ENCODE measurements around the gene PTF1A. TPM values are rescaled to one million over a fixed set of nuclear protein-coding genes. Genes with fewer than 3 reads are reported as not detected.

PTF1A gene
- total and polyA plus RNA-seq, 4 donors, result not detected

- Histone ChIP-seq H3K4me1 (ENCODE audit: control insufficient read depth in 4 of 4, insufficient read depth in 4 of 4, low read length in 3 of 4) (peaks cover 0 to 13% (median 9%) of the 10 kb centered on the region in 4 donors), H3K27me3 (ENCODE audit: control insufficient read depth in 4 of 4, insufficient read depth in 4 of 4, low read length in 3 of 4) (peaks cover 0 to 29% (median 9%) of the 10 kb centered on the region in 4 donors), H3K9me3 (ENCODE audit: control insufficient read depth in 4 of 4, low read length in 3 of 4) (no peaks in the 10 kb centered on the region), H3K27ac (ENCODE audit: low read depth in 1 of 2, low read length in 2 of 2) (no peak overlapping the region), H3K4me3 (ENCODE audit: low read depth in 1 of 3, low read length in 3 of 3) (peak overlapping the region in 1 of 3 donors; percentile 23), H3K36me3 (ENCODE audit: control insufficient read depth in 4 of 4, insufficient read depth in 3 of 4, low read depth in 1 of 4, low read length in 3 of 4) (no peaks in the 10 kb centered on the region), H3K9ac (ENCODE audit: low read depth in 1 of 2, low read length in 2 of 2) (no peak overlapping the region)
- WGBS, result 3% methylated on average over 82 of the region's 82 CpGs
- DNase-seq (ENCODE audit: low spot score), result no peak
- TF ChIP-seq EGR1 (IDR thresholded peaks at IDR 0.05; ENCODE audit: low read depth in 2 of 2) (no peak), GABPA (IDR thresholded peaks at IDR 0.05 in 1 of 2, conservative IDR thresholded peaks at IDR 0.05 in 1 of 2) (no peak), NR2F2 (IDR thresholded peaks at IDR 0.05) (no peak), ZBTB33 (IDR thresholded peaks at IDR 0.05) (no peak), RAD21 (IDR thresholded peaks at IDR 0.05) (no peak)
Observed at GRCh38 chr10:23173214-23174073, 18.7 kb upstream of the PTF1A start.

- Histone ChIP-seq H3K4me1 (ENCODE audit: control insufficient read depth in 4 of 4, insufficient read depth in 4 of 4, low read length in 3 of 4) (peaks cover 0 to 13% (median 9%) of the 10 kb centered on the region in 4 donors), H3K4me3 (ENCODE audit: low read depth in 1 of 3, low read length in 3 of 3) (no peak overlapping the region), H3K27me3 (ENCODE audit: control insufficient read depth in 4 of 4, insufficient read depth in 4 of 4, low read length in 3 of 4) (peaks cover 0 to 29% (median 9%) of the 10 kb centered on the region in 4 donors), H3K36me3 (ENCODE audit: control insufficient read depth in 4 of 4, insufficient read depth in 3 of 4, low read depth in 1 of 4, low read length in 3 of 4) (no peaks in the 10 kb centered on the region), H3K9ac (ENCODE audit: low read depth in 1 of 2, low read length in 2 of 2) (no peak overlapping the region), H3K27ac (ENCODE audit: low read depth in 1 of 2, low read length in 2 of 2) (no peak overlapping the region), H3K9me3 (ENCODE audit: control insufficient read depth in 4 of 4, low read length in 3 of 4) (no peaks in the 10 kb centered on the region)
- 5% methylated on average over 88 of the region's 88 CpGs for WGBS
- no peak for DNase-seq (ENCODE audit: low spot score)
- TF ChIP-seq RAD21 (IDR thresholded peaks at IDR 0.05) (no peak), MAX (IDR thresholded peaks at IDR 0.05) (no peak), HNF4G (IDR thresholded peaks at IDR 0.05) (no peak), RXRA (IDR thresholded peaks at IDR 0.05) (no peak), YY1 (IDR thresholded peaks at IDR 0.05) (no peak), REST (IDR thresholded peaks at IDR 0.05) (no peak), CTCF (IDR thresholded peaks at IDR 0.05; ENCODE audit: low read depth, low read length, missing input control) (no peak), ATF3 (IDR thresholded peaks at IDR 0.05) (no peak), SP1 (IDR thresholded peaks at IDR 0.05) (no peak), FOXA1 (IDR thresholded peaks at IDR 0.05) (no peak), FOXA2 (IDR thresholded peaks at IDR 0.05) (no peak), HNF4A (conservative IDR thresholded peaks at IDR 0.05) (no peak), NR2F2 (IDR thresholded peaks at IDR 0.05) (no peak), ZBTB33 (IDR thresholded peaks at IDR 0.05) (no peak), TAF1 (conservative IDR thresholded peaks at IDR 0.05) (no peak), JUND (IDR thresholded peaks at IDR 0.05) (no peak)
Observed at GRCh38 chr10:23174074-23174976, 17.8 kb upstream of the PTF1A start.
